Femur (tissue), 1 donor: ENCODE measurements around the gene AQP2.

Experiments
- DNase-seq: peaks from one replicate; pipeline ENCODE4 v3.0.0-alpha.2; 2017

AQP2 gene

DNA sequence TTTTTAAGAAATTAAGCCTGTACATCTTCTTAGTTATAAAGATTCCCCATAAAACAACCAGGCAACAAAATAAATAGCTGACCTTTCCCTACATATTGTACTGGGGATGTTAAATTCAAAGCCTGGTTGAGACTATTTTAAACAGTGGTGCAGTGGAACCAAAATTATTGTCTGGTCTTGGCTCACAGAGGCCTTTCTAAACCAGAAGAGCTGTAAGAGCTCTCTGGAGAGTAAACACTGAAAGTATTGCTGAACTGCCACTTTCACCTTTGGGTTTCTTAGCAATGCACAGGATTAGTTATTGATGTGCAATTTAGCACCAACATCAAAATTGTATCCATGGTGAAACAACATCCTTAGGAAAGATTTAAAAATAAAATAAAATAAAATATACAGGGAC is 54.2 kb downstream of the AQP2 start:
- no peak for DNase-seq

GRCh38 chr12:50005175-50005574 is 54.6 kb downstream of the AQP2 start:
- no peak for DNase-seq

GRCh38 chr12:50006280-50006679 is 55.7 kb downstream of the AQP2 start:
- no peak for DNase-seq

DNA sequence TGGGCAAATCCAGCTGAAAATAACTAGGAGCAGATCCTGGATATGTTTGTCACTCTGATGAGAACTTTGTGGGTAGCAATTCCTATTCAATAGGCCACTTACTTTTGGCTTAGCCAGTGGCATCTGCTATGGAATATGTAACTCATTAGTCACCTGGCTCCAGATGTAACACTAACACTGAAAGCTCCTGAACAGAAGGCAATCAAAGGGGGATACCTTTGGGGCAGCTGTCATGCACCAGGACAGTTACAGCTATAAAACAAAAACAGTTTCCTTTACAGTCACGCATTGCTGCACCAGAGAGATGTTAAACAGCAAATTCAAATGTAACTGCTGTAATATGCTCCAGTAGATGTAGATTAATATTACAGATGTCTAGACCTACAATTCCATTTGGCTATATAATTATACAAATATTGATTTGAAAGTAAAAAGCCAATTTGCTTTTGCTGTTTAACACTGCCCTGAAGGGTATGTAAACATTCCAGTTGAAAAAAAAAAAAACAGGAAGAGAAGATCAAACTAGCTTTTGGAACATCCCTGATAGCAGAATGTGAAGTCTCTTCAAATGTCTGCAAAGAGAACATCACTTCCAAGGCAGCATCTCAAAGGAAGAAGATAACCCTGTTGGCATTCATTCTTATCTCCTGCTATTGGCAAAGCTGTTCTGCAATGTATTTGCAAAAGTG is 56.4 kb downstream of the AQP2 start:
- DNase-seq: no peak
